ENCODE measurements around the gene ARHGEF6. TPM values are rescaled to one million over a fixed set of nuclear protein-coding genes. Genes with fewer than 3 reads are reported as not detected.

Gene ARHGEF6
- total and polyA plus RNA-seq, 4 donors = 4.9 to 22.4 (median 15.5) TPM

DNA sequence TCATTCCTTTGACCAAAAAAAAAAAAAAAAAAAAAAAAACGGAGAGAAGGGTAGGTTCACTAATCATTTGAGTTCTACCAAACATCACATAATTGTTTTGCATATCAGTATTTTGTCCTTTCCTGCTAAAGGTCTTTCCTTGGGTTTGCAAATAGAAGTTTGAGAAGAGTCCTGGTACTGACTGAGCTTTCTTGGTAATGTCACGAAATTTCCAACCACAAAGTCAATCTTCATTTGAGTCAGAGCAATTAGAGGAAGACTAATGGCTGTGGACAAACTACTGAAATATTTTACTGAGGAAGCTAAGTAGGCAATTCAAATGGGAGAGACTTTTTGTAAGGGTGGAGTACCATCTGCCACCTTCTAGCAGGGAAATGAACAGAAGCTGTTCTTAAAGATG lies 154.5 kb downstream of the ARHGEF6 start:
- WGBS, 2 donors = 57 to 86% methylated on average over 2 of the region's 2 CpGs
- TF ChIP-seq, protein P1, sequence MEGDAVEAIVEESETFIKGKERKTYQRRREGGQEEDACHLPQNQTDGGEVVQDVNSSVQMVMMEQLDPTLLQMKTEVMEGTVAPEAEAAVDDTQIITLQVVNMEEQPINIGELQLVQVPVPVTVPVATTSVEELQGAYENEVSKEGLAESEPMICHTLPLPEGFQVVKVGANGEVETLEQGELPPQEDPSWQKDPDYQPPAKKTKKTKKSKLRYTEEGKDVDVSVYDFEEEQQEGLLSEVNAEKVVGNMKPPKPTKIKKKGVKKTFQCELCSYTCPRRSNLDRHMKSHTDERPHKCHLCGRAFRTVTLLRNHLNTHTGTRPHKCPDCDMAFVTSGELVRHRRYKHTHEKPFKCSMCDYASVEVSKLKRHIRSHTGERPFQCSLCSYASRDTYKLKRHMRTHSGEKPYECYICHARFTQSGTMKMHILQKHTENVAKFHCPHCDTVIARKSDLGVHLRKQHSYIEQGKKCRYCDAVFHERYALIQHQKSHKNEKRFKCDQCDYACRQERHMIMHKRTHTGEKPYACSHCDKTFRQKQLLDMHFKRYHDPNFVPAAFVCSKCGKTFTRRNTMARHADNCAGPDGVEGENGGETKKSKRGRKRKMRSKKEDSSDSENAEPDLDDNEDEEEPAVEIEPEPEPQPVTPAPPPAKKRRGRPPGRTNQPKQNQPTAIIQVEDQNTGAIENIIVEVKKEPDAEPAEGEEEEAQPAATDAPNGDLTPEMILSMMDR (IDR thresholded peaks at IDR 0.05; ENCODE audit: control extremely low read depth, extremely low read depth) = no peak

DNA sequence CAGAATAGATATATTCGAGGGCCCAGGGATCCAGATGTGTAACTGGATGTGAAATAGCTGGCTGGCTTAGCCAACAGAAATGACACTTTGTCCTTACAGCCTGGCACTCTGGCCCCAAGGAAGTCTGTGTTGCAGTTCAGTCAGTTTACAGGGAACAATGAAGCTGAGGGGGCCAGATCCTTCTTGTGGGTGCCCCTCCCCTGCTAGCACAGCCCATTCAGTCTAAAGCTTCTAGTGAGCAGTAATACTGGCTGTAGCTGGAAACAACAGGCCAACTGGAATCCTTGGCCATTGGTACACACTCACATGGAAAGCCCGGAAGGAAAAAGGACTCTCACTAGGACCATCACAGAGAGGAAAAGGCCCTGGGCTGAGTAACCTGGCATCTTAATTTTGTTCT lies 155.5 kb downstream of the ARHGEF6 start:
- no peak for DNase-seq
- Histone ChIP-seq H3K4me3 (no peak overlapping the region), H3K9ac (ENCODE audit: insufficient read depth in 1 of 2, low read length in 2 of 2) (no peak overlapping the region), H3K27ac (ENCODE audit: low read depth in 1 of 2, low read length in 1 of 2) (no peak overlapping the region), H3K9me3 (ENCODE audit: control insufficient read depth in 4 of 4, insufficient read depth in 3 of 4, low read length in 3 of 4) (no peaks in the 10 kb centered on the region), H3K4me1 (ENCODE audit: control insufficient read depth in 5 of 5, insufficient read depth in 5 of 5, low read length in 5 of 5) (no peaks in the 10 kb centered on the region), H3K36me3 (ENCODE audit: control insufficient read depth in 4 of 4, insufficient read depth in 4 of 4, low read length in 4 of 4) (no peaks in the 10 kb centered on the region), H3K27me3 (ENCODE audit: control insufficient read depth in 3 of 3, insufficient read depth in 3 of 3, low read length in 2 of 3) (peaks cover 3 to 26% (median 4%) of the 10 kb centered on the region in 3 donors)
- TF ChIP-seq, protein P1 (IDR thresholded peaks at IDR 0.05; ENCODE audit: control extremely low read depth, extremely low read depth) = no peak
- 79 to 88% methylated on average over 2 of the region's 2 CpGs for WGBS, 2 donors
- no peak for ATAC-seq (ENCODE audit: insufficient read depth, low FRiP score)

More for the DNA sequence above, 154.5 kb downstream of the ARHGEF6 start:
- Histone ChIP-seq H3K9me3 (ENCODE audit: control insufficient read depth in 4 of 4, insufficient read depth in 3 of 4, low read length in 3 of 4) (no peaks in the 10 kb centered on the region), H3K4me3 (no peak overlapping the region), H3K36me3 (ENCODE audit: control insufficient read depth in 4 of 4, insufficient read depth in 4 of 4, low read length in 4 of 4) (no peaks in the 10 kb centered on the region), H3K27me3 (ENCODE audit: control insufficient read depth in 3 of 3, insufficient read depth in 3 of 3, low read length in 2 of 3) (peaks cover 4 to 26% (median 7%) of the 10 kb centered on the region in 3 donors), H3K27ac (ENCODE audit: low read depth in 1 of 2, low read length in 1 of 2) (no peak overlapping the region), H3K4me1 (ENCODE audit: control insufficient read depth in 5 of 5, insufficient read depth in 5 of 5, low read length in 5 of 5) (no peaks in the 10 kb centered on the region), H3K9ac (ENCODE audit: insufficient read depth in 1 of 2, low read length in 2 of 2) (no peak overlapping the region)
- ATAC-seq (ENCODE audit: insufficient read depth, low FRiP score) (no peak), DNase-seq (no peak)

DNA sequence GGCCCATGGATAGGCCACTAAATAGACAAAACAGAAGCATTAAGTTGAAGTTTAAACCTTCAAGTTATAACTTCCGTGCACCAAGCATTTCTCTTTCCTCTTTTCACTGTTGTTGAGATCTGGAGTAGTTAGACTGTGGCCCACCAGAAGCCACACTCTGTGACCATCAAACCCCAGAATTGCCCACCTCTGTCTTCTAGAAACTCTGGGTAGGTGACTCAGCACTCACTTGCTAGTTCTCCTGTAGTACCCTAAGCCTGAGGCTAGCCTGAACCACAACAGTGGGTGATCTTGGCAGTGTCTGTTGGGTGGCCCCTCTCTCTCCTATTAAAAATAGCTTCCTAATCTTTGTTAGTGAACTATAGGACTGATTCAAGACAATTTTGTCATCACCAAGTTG lies 157.3 kb downstream of the ARHGEF6 start:
- DNase-seq (no peak), ATAC-seq (ENCODE audit: insufficient read depth, low FRiP score) (no peak)
- H3K27me3 ChIP-seq (ENCODE audit: control insufficient read depth in 3 of 3, insufficient read depth in 3 of 3, low read length in 2 of 3) = peaks cover 1 to 15% (median 3%) of the 10 kb centered on the region in 3 donors
- no peak overlapping the region for H3K4me3 ChIP-seq
- H3K27ac ChIP-seq (ENCODE audit: low read depth in 1 of 2, low read length in 1 of 2) = no peak overlapping the region
- H3K9me3 ChIP-seq (ENCODE audit: control insufficient read depth in 4 of 4, insufficient read depth in 3 of 4, low read length in 3 of 4) = no peaks in the 10 kb centered on the region
- no peaks in the 10 kb centered on the region for H3K4me1 ChIP-seq (ENCODE audit: control insufficient read depth in 5 of 5, insufficient read depth in 5 of 5, low read length in 5 of 5)
- H3K9ac ChIP-seq (ENCODE audit: insufficient read depth in 1 of 2, low read length in 2 of 2) = no peak overlapping the region
- H3K36me3 ChIP-seq (ENCODE audit: control insufficient read depth in 4 of 4, insufficient read depth in 4 of 4, low read length in 4 of 4) = no peaks in the 10 kb centered on the region
- 50 to 67% methylated on average over 1 of the region's 1 CpG for WGBS, 2 donors
- TF ChIP-seq, protein P1 (IDR thresholded peaks at IDR 0.05; ENCODE audit: control extremely low read depth, extremely low read depth) = no peak

DNA sequence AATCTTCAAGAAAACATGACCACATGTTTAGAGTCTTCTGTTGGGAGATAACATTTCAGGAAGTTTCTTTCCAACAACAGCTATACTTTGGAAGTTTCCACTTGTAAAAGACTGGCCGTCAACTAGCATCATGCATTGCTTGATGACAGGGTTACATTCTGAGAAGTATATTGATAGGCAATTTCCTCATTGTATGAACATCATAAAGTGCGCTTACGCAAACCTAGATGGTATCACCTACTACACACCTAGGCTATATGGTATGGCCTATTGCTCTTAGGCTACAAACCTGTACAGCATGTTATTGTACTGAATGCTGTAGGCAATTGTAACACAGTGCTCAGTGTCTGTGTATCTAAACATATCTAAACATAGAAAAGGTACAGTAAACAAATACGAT lies 158.2 kb downstream of the ARHGEF6 start:
- Histone ChIP-seq H3K27me3 (ENCODE audit: control insufficient read depth in 3 of 3, insufficient read depth in 3 of 3, low read length in 2 of 3) (peaks cover 0 to 13% (median 3%) of the 10 kb centered on the region in 3 donors), H3K4me1 (ENCODE audit: control insufficient read depth in 5 of 5, insufficient read depth in 5 of 5, low read length in 5 of 5) (no peaks in the 10 kb centered on the region), H3K27ac (ENCODE audit: low read depth in 1 of 2, low read length in 1 of 2) (no peak overlapping the region), H3K9ac (ENCODE audit: insufficient read depth in 1 of 2, low read length in 2 of 2) (no peak overlapping the region), H3K9me3 (ENCODE audit: control insufficient read depth in 4 of 4, insufficient read depth in 3 of 4, low read length in 3 of 4) (no peaks in the 10 kb centered on the region), H3K4me3 (no peak overlapping the region), H3K36me3 (ENCODE audit: control insufficient read depth in 4 of 4, insufficient read depth in 4 of 4, low read length in 4 of 4) (no peaks in the 10 kb centered on the region)
- 88 to 97% methylated on average over 4 of the region's 4 CpGs for WGBS, 2 donors
- no peak for DNase-seq
- TF ChIP-seq, protein P1 (IDR thresholded peaks at IDR 0.05; ENCODE audit: control extremely low read depth, extremely low read depth) = no peak
- ATAC-seq (ENCODE audit: insufficient read depth, low FRiP score) = no peak

Data from lung (tissue), 12 donors.